GM18909 (cell line): Measurements from ENCODE around the gene GATA2.

Source experiments
- ATAC-seq: cut with Tn5 transposase; IDR thresholded peaks from one replicate; pipeline ENCODE4 v1.9.1; 2021; ENCODE audit warnings: mild to moderate bottlenecking; ENCODE audit not compliant: unreplicated experiment, poor library complexity

Gene GATA2

GRCh38 chr3:128492671-128493569 lies at the start of gene GATA2:
Gene GATA2, minus strand, starts transcription at chr3:128493201. Its CDS starts 6,170 bp downstream, at chr3:128487031.
- ATAC-seq: no peak

- ATAC-seq: no peak
These were observed 48.2 kb upstream of the GATA2 start for GRCh38 chr3:128541246-128541645.

DNA sequence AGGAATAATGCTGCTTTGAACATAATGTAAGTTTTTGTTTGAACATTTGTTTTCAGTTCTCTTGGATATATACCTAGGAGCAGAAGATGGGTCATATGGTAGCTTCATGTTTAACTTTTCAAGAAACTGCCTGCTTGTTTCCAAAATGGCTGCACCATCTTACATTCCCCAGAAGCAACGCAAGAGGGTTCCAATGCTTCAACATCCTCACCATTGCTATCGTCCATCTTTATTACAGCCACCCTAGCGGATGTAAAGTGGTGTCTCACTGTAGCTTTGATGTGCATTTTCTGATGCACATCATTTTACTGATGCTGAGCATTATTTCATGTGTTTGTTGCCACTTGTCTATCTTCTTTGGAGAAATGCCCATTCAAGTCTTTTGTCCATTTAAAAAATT lies 46.4 kb upstream of the GATA2 start:
- ATAC-seq: no peak

- ATAC-seq: no peak
These were observed 44.2 kb upstream of the GATA2 start for GRCh38 chr3:128537091-128537703.

DNA sequence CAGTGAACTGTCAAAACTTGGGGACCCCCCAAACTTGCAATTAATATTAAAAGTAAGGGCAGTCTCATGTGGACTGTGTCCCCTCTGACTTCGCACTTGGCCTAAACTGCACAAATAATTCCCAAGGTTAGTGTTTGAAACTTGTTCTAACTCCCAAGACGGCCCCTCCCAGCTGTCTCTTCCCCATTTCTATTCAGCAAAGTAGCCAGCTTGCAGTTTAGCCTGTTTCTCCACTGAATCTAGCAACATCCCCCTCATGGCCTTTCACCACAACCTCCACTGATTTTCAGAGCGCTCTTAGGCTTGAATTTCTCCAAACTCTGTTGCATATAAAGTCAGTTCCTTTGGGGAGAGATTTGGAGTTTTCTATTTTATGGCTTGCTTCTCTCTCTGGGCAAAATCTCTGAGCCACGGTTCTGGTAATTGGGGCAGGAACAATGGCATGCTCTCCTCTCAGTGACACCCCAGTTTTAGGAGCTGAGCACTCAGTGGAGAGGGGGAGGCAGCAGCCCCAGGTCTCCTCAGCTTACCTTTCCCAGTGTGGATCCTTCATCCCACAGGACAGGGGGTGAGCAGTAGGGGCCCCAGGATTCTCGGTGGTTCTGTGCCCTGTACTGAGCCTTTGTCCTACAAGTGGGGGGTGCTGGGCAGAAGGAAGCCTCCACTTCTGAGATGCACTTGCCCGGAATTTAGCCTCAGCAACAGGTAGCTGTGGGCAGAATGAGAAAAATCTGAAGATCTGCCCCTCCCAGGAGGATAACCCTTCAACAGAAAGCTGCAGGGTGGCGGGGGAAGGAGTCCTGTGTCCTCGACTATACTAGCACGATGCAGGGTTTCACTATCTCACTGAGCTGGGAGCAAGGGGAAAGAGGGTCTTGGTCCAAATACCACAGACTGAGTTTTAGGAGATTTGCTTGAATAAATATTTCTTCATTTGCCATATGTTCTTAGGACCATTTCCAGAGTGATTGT lies 39.3 kb upstream of the GATA2 start:
- no peak for ATAC-seq

DNA sequence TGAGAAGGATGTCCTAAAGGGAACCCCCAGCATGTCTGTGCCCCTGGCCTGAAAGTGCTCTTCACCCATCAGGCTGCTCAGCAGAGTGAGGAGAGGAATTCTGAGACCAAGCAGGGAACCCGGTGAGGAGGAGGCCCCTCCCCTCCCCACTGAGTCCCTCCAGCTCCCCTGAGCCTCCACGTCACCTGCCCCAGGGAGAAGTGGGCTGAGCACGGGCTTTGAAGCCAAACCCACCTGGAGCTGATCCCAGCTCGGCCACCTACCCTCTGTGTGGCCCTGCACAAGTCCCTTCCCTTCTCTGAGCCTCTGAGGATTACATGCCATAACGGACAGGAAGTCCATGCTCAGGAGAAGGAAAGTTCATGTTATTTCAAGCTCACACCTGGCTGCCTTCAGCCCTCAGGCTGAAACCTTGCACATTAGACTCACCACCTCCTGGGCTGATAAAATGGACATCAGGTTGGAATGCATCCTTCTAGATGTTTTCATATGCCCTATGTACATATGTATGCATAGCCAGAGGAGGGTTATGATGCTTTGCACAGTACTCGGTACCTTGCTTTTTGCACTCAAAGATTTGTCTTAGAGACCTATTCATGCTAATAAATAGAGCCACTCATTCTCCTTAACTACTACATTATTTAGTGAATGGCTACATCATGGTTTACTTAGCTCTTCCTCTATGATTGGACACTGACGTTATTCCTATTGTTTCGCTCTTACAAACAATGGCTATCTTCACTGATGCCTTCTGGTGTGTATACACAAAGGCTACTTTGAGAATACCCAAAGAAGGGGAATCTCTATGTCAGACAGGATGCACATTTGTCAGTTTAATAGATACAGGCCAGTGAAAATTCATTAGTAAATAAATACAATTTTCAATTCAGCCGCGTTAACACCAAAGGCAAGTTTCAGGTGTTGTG lies 31.6 kb upstream of the GATA2 start:
- ATAC-seq: no peak

DNA sequence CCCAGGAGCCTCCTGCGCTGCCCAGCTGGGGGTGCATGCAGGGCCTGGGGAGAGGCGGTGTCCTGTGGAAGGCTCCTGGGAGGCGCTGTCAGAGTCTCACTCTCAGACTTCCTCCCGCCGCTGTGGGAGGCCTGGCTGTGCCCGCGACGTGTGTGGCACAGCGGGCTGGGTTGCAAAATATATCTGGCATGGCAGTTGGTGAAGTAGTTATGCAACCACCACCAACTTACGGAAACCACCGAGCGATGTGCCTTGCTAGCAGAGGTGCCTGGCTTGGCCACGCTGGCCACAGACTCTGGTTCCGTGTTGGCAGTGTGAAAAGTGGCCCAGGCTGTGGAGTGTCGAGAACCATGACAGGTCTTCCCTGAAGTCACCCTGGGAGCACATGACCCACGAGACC lies 30.6 kb upstream of the GATA2 start:
- no peak for ATAC-seq

GRCh38 chr3:128521715-128522114 lies 28.7 kb upstream of the GATA2 start:
- no peak for ATAC-seq

GRCh38 chr3:128518587-128519490 lies 25.8 kb upstream of the GATA2 start:
- ATAC-seq: no peak

DNA sequence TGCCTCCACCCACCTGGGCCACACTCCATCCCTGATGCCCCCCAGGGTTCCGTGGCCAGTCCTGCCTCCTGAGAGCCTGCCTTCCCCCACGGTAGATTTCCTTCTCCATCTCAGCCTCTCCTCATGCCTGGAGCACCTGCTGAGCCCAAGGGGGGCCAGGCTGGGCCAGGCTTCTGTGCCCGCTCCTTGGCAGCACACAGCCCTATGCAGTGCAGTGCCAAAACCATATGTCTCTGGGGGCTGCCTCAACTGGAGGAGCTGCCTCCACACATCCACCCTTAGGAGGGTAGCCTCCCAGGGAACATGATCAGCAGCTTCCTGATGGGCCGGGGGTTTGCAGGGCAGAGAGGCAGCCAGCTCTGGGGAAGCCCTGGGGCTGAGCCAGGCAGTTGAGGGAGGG lies 24.6 kb upstream of the GATA2 start:
- no peak for ATAC-seq

DNA sequence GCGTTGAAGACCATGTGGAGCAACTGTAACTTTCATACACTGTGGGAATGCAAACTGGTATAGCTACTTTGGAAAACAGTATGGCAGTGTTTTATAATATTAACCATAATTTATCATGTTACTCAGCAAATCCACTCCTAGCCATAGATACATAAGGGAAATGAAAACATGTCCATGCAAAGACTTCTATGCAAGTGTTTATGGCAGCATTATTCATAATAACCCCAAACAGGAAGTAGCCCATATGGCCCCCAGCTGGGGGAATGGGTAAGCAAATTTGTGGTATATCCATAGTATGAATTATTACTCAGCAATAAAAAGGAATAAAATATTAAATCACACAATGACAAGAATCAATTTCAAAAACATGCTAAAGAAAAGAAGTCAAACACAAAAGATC lies 23.0 kb upstream of the GATA2 start:
- ATAC-seq: no peak

DNA sequence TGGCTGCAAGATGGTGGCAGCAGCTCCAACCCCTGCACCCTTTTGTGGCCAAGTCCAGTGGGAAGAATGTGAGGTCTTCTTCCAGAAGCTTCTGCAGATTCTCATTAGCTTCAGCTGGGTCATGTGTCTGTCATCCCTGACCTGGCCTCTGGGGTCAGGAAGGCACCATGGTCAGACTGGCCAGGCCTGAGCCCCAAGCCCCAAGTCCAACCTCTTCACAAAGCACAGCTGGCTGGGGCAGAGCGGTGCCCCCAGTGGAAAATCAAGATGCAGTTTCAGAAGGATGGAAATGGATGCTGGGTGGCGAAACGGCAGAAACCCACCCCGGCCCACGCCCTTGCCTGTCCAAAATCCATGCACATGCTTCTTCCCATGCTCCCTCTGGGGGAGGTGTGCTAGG lies 15.9 kb upstream of the GATA2 start:
- ATAC-seq: no peak

DNA sequence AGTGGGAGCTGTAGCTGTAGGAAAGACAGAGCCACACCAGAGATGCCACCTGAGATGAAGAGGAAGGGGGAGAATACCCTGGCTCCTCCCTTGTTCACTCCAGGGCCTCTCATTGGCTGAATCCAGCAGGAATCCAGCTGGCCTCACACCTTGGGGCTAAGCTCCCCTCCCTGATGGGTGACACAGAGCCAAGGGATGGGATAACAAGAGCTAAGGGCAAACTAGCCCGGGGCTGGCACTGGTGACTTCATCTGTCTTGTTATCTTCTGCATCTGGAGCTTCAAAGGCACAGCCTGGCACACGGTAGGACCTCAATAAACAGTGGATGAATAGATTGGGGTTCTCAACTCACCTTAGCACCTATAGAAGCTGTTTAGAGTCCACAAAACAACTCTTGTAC lies 13.8 kb upstream of the GATA2 start:
- no peak for ATAC-seq

DNA sequence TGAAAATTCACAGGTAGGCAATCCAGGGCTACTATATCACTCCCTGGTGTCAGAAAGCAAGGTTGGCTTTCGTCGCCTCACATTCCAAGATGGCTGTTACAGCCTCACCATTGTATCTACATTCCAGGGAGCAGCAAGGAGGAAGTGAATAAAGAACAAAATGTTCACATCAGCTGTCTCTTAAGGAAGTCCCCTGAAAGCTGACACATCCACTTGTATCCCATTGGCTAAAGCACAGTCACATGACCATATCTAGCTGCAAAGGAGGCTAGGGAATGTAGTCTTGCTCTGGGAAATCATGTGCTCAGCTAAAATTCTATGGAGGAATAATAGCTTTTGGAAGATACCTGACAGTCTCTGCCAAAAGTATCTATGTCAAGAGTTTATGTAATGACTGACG lies 12.8 kb upstream of the GATA2 start:
- ATAC-seq: no peak

- ATAC-seq: no peak
These were observed 12.1 kb upstream of the GATA2 start for GRCh38 chr3:128504963-128505730.

DNA sequence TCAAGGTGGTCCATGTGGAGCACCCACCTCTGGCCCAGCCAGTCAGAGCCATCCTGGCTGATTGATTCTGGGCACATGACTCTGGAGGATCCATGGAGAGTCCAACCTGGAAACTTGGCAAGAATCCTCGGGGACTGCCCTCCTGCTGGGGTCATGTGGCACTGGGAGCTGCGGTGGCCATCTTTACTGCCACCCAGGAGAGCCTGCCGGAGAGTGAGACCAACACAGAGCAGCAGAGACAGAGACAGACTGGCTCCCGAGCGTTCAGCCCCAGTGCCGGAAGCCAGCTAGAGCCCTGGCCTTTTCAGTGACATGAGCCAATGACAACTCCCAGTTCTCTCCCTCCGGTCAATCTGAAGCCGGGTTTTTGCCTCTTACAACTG lies 11.5 kb upstream of the GATA2 start:
- no peak for ATAC-seq

DNA sequence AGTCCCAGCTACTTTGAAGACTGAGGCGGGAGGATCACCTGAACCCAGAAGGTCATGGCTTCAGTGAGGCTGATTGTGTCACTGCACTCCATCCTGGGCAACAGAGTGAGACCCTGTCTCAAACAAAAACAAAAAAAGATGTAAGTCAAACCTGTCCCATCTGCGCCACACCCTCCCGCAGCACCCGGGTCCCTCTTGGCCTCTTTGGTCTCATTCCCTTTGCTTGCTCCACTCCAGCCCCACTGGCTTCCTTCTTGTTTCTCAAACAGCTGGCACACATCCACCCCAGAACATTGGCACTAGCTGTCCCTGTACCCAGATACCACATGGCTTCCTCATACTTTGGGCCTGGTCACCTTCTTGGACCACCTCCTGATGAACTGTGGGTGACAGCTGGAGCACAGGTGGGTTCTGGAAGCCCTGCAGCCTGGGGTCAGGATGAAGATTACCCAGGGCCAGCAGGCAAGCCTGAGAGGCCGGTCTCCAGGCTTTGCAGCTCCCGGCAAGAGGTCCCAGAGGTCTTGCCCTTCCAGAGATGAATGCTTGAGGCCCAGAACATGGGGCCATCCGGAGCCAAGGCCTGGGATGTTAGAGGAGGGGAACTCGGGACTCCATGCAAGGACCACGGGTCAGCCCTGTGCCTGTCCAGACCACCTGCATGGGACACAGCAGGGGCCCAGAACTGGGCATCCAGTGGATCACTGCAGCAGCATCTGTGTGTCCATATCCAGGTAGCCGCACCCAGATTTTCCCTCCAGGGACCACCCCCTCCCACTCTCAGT lies 10.9 kb upstream of the GATA2 start:
- ATAC-seq: no peak
